VCaP (cell line): Measurements from ENCODE around the gene PIAS4.

Experiments
- H3K27ac ChIP-seq: fragments of 450-650 bp; 2 replicates; pipeline ENCODE4 v1.5.1; 2017
- CTCF ChIP-seq: fragments of 450-650 bp; conservative IDR thresholded peaks from 2 replicates; pipeline ENCODE4 v1.5.1; 2017; ENCODE audit warnings: mild to moderate bottlenecking, moderate library complexity

PIAS4 gene

GRCh38 chr19:4019578-4019977 is 12.0 kb downstream of the PIAS4 start:
- no peak for TF ChIP-seq CTCF
- H3K27ac ChIP-seq, result no peak overlapping the region

- no peak overlapping the region for H3K27ac ChIP-seq
- no peak for TF ChIP-seq CTCF
Observed at GRCh38 chr19:4023600-4024398, 16.3 kb downstream of the PIAS4 start.

- no peak overlapping the region for H3K27ac ChIP-seq
- no peak for TF ChIP-seq CTCF
Observed at GRCh38 chr19:4025317-4025716, 17.8 kb downstream of the PIAS4 start.

GRCh38 chr19:4027146-4027545 is 19.6 kb downstream of the PIAS4 start:
- no peak overlapping the region for H3K27ac ChIP-seq
- no peak for TF ChIP-seq CTCF

GRCh38 chr19:4028334-4029246 is 21.1 kb downstream of the PIAS4 start:
- H3K27ac ChIP-seq, result no peak overlapping the region
- no peak for TF ChIP-seq CTCF

GRCh38 chr19:4029247-4029614 is 21.7 kb downstream of the PIAS4 start:
- H3K27ac ChIP-seq, result no peak overlapping the region
- TF ChIP-seq CTCF, result no peak

- no peak overlapping the region for H3K27ac ChIP-seq
- TF ChIP-seq CTCF, result no peak
Observed at GRCh38 chr19:4030552-4030951, 23.0 kb downstream of the PIAS4 start.
